BLaER1 treated with 17β-estradiol and CSF1 and Interleukin-3, amounts not matched to agents 10 nM and 100 nM (cell line): ENCODE measurements around the gene ZC3H11A.

Source experiments
- H3K27ac ChIP-seq, 11 experiments: shearing (Covaris generic); formaldehyde crosslinking; 2 replicates each; pipeline ENCODE4 v1.8.1; 2022
- H3K27me3 ChIP-seq, 11 experiments: shearing (Covaris generic); formaldehyde crosslinking; 2 replicates each; pipeline ENCODE4 v1.8.1; 2022
- H3K36me3 ChIP-seq, 11 experiments: shearing (Covaris generic); formaldehyde crosslinking; 2 replicates each; pipeline ENCODE4 v1.8.1; 2022
- H3K4me1 ChIP-seq, 10 experiments: shearing (Covaris generic); formaldehyde crosslinking; 2 replicates each; pipeline ENCODE4 v1.8.1; 2022
- H3K4me2 ChIP-seq, 11 experiments: shearing (Covaris generic); formaldehyde crosslinking; 2 replicates each; pipeline ENCODE4 v1.8.1; 2022
- H3K4me3 ChIP-seq, 10 experiments: shearing (Covaris generic); formaldehyde crosslinking; 2 replicates each; pipeline ENCODE4 v1.8.1; 2022
- H3K9ac ChIP-seq, 11 experiments: shearing (Covaris generic); formaldehyde crosslinking; 2 replicates each; pipeline ENCODE4 v1.8.1; 2022
- H3K9me3 ChIP-seq, 11 experiments: shearing (Covaris generic); formaldehyde crosslinking; replicated peaks in 1 of 11; 2 replicates each; pipeline ENCODE4 v1.8.1; 2022
- H4K20me1 ChIP-seq, 11 experiments: shearing (Covaris generic); formaldehyde crosslinking; 2 replicates each; pipeline ENCODE4 v1.8.1; 2022
- Cebpa-rat ChIP-seq, 11 experiments: shearing (Covaris generic); IDR thresholded peaks; 2 replicates each; pipeline ENCODE4 v1.8.1; 2022

ZC3H11A gene

GRCh38 chr1:203840208-203840808 lies 44.9 kb downstream of the ZC3H11A start:
- Histone ChIP-seq H3K27me3 (no peaks in the 10 kb centered on the region), H3K4me3 (no peak overlapping the region), H3K4me2 (no peak overlapping the region), H3K27ac (no peak overlapping the region), H4K20me1 (peaks cover 0 to 83% (median 23%) of the 10 kb centered on the region in 11 experiments; a peak in 15 of 22 replicates), H3K4me1 (no peaks in the 10 kb centered on the region), H3K9me3 (peaks cover 0 to 47% (median 33%) of the 10 kb centered on the region in 11 experiments; a peak in 18 of 22 replicates), H3K9ac (no peak overlapping the region), H3K36me3 (peaks cover 92 to 97% (median 95%) of the 10 kb centered on the region in 11 experiments)
- no peak for TF ChIP-seq Cebpa-rat (IDR thresholded peaks at IDR 0.05)

- no peak for TF ChIP-seq Cebpa-rat (IDR thresholded peaks at IDR 0.05)
- Histone ChIP-seq H3K9ac (no peak overlapping the region), H3K27ac (no peak overlapping the region)
These were observed 47.1 kb downstream of the ZC3H11A start for GRCh38 chr1:203842559-203842876.

GRCh38 chr1:203843435-203843834 lies 48.0 kb downstream of the ZC3H11A start:
- Histone ChIP-seq H3K4me3 (no peak overlapping the region), H3K4me2 (no peak overlapping the region), H3K9me3 (peaks cover 0 to 37% (median 33%) of the 10 kb centered on the region in 11 experiments; a peak in 18 of 22 replicates), H3K27me3 (no peaks in the 10 kb centered on the region), H3K36me3 (peaks cover 92 to 97% (median 95%) of the 10 kb centered on the region in 11 experiments), H4K20me1 (peaks cover 0 to 83% (median 35%) of the 10 kb centered on the region in 11 experiments; a peak in 15 of 22 replicates), H3K4me1 (no peaks in the 10 kb centered on the region), H3K27ac (no peak overlapping the region), H3K9ac (no peak overlapping the region)
- TF ChIP-seq Cebpa-rat (IDR thresholded peaks at IDR 0.05), result no peak

More at GRCh38 chr1:203842559-203842876, 47.1 kb downstream of the ZC3H11A start:
- no peak overlapping the region for H3K4me2 ChIP-seq
- H3K9me3 ChIP-seq, result peaks cover 0 to 45% (median 33%) of the 10 kb centered on the region in 11 experiments; a peak in 18 of 22 replicates
- peaks cover 92 to 97% (median 95%) of the 10 kb centered on the region in 11 experiments for H3K36me3 ChIP-seq
- H3K27me3 ChIP-seq, result no peaks in the 10 kb centered on the region
- H3K4me1 ChIP-seq, result no peaks in the 10 kb centered on the region
- peaks cover 0 to 83% (median 29%) of the 10 kb centered on the region in 11 experiments; a peak in 15 of 22 replicates for H4K20me1 ChIP-seq
- no peak overlapping the region for H3K4me3 ChIP-seq
